Activated T-helper 2 cell treated with anti-CD3 and anti-CD28 coated beads, Interferon-gamma antibody, Interleukin-2, Interleukin-4, amounts not matched to agents 10 μg/mL and 5 μg/mL and 100 μg/mL, durations not matched to agents 14 hours and 24 hours and 36 hours (primary cell): ENCODE measurements around the gene SERINC3. TPM values are rescaled to one million over a fixed set of nuclear protein-coding genes. Genes with fewer than 3 reads are reported as not detected.
"Not testable (repeated sequence)": the region's sequence is repeated elsewhere in the genome, so short reads cannot be mapped to it uniquely, and the experiment has no call there.

Experiments used
- DNase-seq: peaks from one replicate; pipeline ENCODE4 v3.0.0; 2021; ENCODE audit warnings: low spot score
- H3K27ac Mint-ChIP-seq: one replicate; pipeline ENCODE4 v1.8.0; 2021; ENCODE audit warnings: mixed read lengths
- H3K27me3 Mint-ChIP-seq: one replicate; pipeline ENCODE4 v1.8.0; 2021; ENCODE audit warnings: low read depth, mixed read lengths
- H3K36me3 Mint-ChIP-seq: one replicate; pipeline ENCODE4 v1.8.0; 2021; ENCODE audit warnings: low read depth, mixed read lengths
- H3K4me1 Mint-ChIP-seq: one replicate; pipeline ENCODE4 v1.8.0; 2021; ENCODE audit warnings: low read depth, mixed read lengths
- H3K4me3 Mint-ChIP-seq: one replicate; pipeline ENCODE4 v1.8.0; 2021; ENCODE audit warnings: low read depth, mild to moderate bottlenecking, moderate library complexity, mixed read lengths
- H3K9me3 Mint-ChIP-seq: one replicate; pipeline ENCODE4 v1.8.0; 2021; ENCODE audit warnings: mixed read lengths
- intact Hi-C: fragments of 100-400 bp; cut with micrococcal nuclease; formaldehyde crosslinking; loops from one replicate; pipeline ENCODE4 v1.15.1; 2023
- total RNA-seq: library from RNA; stranded (reverse); gene quantifications from 2 replicates; pipeline ENCODE4 v1.2.3, GENCODE V29; 2022

The SERINC3 gene
- 51.2 and 52.5 TPM in 2 replicates for total RNA-seq

- intact Hi-C loops = loop anchor here (1.0 to 2.0 kb wide), 2 partner anchors 45 to 89 kb away; no protein-coding TSS in a partner anchor
- Mint-ChIP-seq H3K27ac (peak within 1 kb of the TSS; percentile 79), H3K4me1 (peaks cover 38% of the 10 kb centered on the region)
These were observed at the start of gene SERINC3 for GRCh38 chr20:44521484-44522481. Gene SERINC3 (minus strand): TSS chr20:44522070. CDS start chr20:44521951, 119 bp downstream.

GRCh38 chr20:44571362-44571988 is 49.6 kb upstream of the SERINC3 start:
- H3K4me1 Mint-ChIP-seq = peaks cover 25% of the 10 kb centered on the region
- no peak overlapping the region for H3K4me3 Mint-ChIP-seq
- H3K27me3 Mint-ChIP-seq = no peaks in the 10 kb centered on the region
- no peaks in the 10 kb centered on the region for H3K36me3 Mint-ChIP-seq
- no peak overlapping the region for H3K27ac Mint-ChIP-seq
- intact Hi-C loops = loop anchor here (5.0 kb wide), 1 partner anchor 39 kb away; no protein-coding TSS in a partner anchor
- no peak for DNase-seq
- H3K9me3 Mint-ChIP-seq = no peaks in the 10 kb centered on the region

More at GRCh38 chr20:44521484-44522481, at the start of gene SERINC3:
- H3K27me3 Mint-ChIP-seq = no peaks in the 10 kb centered on the region
- DNase-seq = peak; percentile 96
- H3K4me3 Mint-ChIP-seq = peak within 1 kb of the TSS; percentile 81
- peaks cover 15% of the 10 kb centered on the region for H3K36me3 Mint-ChIP-seq
- no peaks in the 10 kb centered on the region for H3K9me3 Mint-ChIP-seq

GRCh38 chr20:44570367-44570766 is 48.5 kb upstream of the SERINC3 start:
- Mint-ChIP-seq H3K9me3 (no peaks in the 10 kb centered on the region), H3K4me3 (no peak overlapping the region), H3K36me3 (no peaks in the 10 kb centered on the region), H3K27ac (no peak overlapping the region), H3K4me1 (peaks cover 18% of the 10 kb centered on the region), H3K27me3 (no peaks in the 10 kb centered on the region)
- no peak for DNase-seq
- intact Hi-C loops = loop anchor here (5.0 kb wide), 1 partner anchor 38 kb away; no protein-coding TSS in a partner anchor

- intact Hi-C loops = no loop called here
- no peak overlapping the region for H3K27ac Mint-ChIP-seq
- no peaks in the 10 kb centered on the region for H3K9me3 Mint-ChIP-seq
- peaks cover 7% of the 10 kb centered on the region for H3K4me1 Mint-ChIP-seq
- no peak for DNase-seq
- no peak overlapping the region for H3K4me3 Mint-ChIP-seq
- peaks cover 20% of the 10 kb centered on the region for H3K27me3 Mint-ChIP-seq
- H3K36me3 Mint-ChIP-seq = no peaks in the 10 kb centered on the region
These were observed 44.9 kb upstream of the SERINC3 start for GRCh38 chr20:44566811-44567210.

GRCh38 chr20:44566018-44566417 is 44.1 kb upstream of the SERINC3 start:
- intact Hi-C loops = no loop called here
- Mint-ChIP-seq H3K4me1 (peaks cover 2% of the 10 kb centered on the region), H3K36me3 (no peaks in the 10 kb centered on the region), H3K27me3 (peaks cover 22% of the 10 kb centered on the region), H3K9me3 (no peaks in the 10 kb centered on the region), H3K4me3 (no peak overlapping the region), H3K27ac (no peak overlapping the region)
- DNase-seq = no peak

- peaks cover 31% of the 10 kb centered on the region for H3K27me3 Mint-ChIP-seq
- intact Hi-C loops = no loop called here
- H3K9me3 Mint-ChIP-seq = no peaks in the 10 kb centered on the region
- H3K4me1 Mint-ChIP-seq = no peaks in the 10 kb centered on the region
- no peak overlapping the region for H3K4me3 Mint-ChIP-seq
- H3K27ac Mint-ChIP-seq = no peak overlapping the region
- H3K36me3 Mint-ChIP-seq = no peaks in the 10 kb centered on the region
- no peak for DNase-seq
These were observed 40.0 kb upstream of the SERINC3 start for GRCh38 chr20:44561876-44562275.

GRCh38 chr20:44560818-44561217 is 38.9 kb upstream of the SERINC3 start:
- H3K36me3 Mint-ChIP-seq, intact Hi-C loops, H3K4me3 Mint-ChIP-seq, H3K4me1 Mint-ChIP-seq, H3K9me3 Mint-ChIP-seq, DNase-seq, H3K27ac Mint-ChIP-seq: not testable (repeated sequence)
- H3K27me3 Mint-ChIP-seq = peaks cover 31% of the 10 kb centered on the region

GRCh38 chr20:44560229-44560628 is 38.4 kb upstream of the SERINC3 start:
- Mint-ChIP-seq H3K36me3 (no peaks in the 10 kb centered on the region), H3K27ac (no peak overlapping the region), H3K27me3 (peaks cover 31% of the 10 kb centered on the region), H3K4me1 (no peaks in the 10 kb centered on the region), H3K4me3 (no peak overlapping the region), H3K9me3 (no peaks in the 10 kb centered on the region)
- intact Hi-C loops = no loop called here
- DNase-seq = no peak

GRCh38 chr20:44559302-44559701 is 37.4 kb upstream of the SERINC3 start:
- H3K9me3 Mint-ChIP-seq = no peaks in the 10 kb centered on the region
- peaks cover 26% of the 10 kb centered on the region for H3K27me3 Mint-ChIP-seq
- DNase-seq = no peak
- no peak overlapping the region for H3K4me3 Mint-ChIP-seq
- no peaks in the 10 kb centered on the region for H3K36me3 Mint-ChIP-seq
- intact Hi-C loops = no loop called here
- no peaks in the 10 kb centered on the region for H3K4me1 Mint-ChIP-seq
- H3K27ac Mint-ChIP-seq = no peak overlapping the region

GRCh38 chr20:44552950-44553908 is 31.4 kb upstream of the SERINC3 start:
- Mint-ChIP-seq H3K4me3 (no peak overlapping the region), H3K36me3 (no peaks in the 10 kb centered on the region), H3K27ac (peak overlapping the region; percentile 76), H3K27me3 (peaks cover 5% of the 10 kb centered on the region), H3K4me1 (peaks cover 15% of the 10 kb centered on the region), H3K9me3 (no peaks in the 10 kb centered on the region)
- DNase-seq = no peak
- intact Hi-C loops = no loop called here

GRCh38 chr20:44552568-44552949 is 30.7 kb upstream of the SERINC3 start:
- H3K4me3 Mint-ChIP-seq = no peak overlapping the region

GRCh38 chr20:44552050-44552449 is 30.2 kb upstream of the SERINC3 start:
- no peak overlapping the region for H3K4me3 Mint-ChIP-seq
- no peak overlapping the region for H3K27ac Mint-ChIP-seq
- intact Hi-C loops = no loop called here

More at GRCh38 chr20:44552568-44552949, 30.7 kb upstream of the SERINC3 start:
- H3K36me3 Mint-ChIP-seq = no peaks in the 10 kb centered on the region
- H3K27ac Mint-ChIP-seq = peak overlapping the region; percentile 76
- H3K27me3 Mint-ChIP-seq = peaks cover 4% of the 10 kb centered on the region
- peaks cover 15% of the 10 kb centered on the region for H3K4me1 Mint-ChIP-seq
- intact Hi-C loops = no loop called here
- H3K9me3 Mint-ChIP-seq = no peaks in the 10 kb centered on the region
- no peak for DNase-seq

More at GRCh38 chr20:44552050-44552449, 30.2 kb upstream of the SERINC3 start:
- Mint-ChIP-seq H3K27me3 (peaks cover 8% of the 10 kb centered on the region), H3K4me1 (peaks cover 15% of the 10 kb centered on the region), H3K36me3 (no peaks in the 10 kb centered on the region), H3K9me3 (no peaks in the 10 kb centered on the region)
- DNase-seq = no peak
